Measurements from ENCODE around the gene SELENOT. TPM values are rescaled to one million over a fixed set of nuclear protein-coding genes. Genes with fewer than 3 reads are reported as not detected.
"Not testable (repeated sequence)": the region's sequence is repeated elsewhere in the genome, so short reads cannot be mapped to it uniquely, and the experiment has no call there.

SELENOT gene
- total and polyA plus RNA-seq, 3 donors from 2014 or later = 118 to 190 (median 135) TPM

DNA sequence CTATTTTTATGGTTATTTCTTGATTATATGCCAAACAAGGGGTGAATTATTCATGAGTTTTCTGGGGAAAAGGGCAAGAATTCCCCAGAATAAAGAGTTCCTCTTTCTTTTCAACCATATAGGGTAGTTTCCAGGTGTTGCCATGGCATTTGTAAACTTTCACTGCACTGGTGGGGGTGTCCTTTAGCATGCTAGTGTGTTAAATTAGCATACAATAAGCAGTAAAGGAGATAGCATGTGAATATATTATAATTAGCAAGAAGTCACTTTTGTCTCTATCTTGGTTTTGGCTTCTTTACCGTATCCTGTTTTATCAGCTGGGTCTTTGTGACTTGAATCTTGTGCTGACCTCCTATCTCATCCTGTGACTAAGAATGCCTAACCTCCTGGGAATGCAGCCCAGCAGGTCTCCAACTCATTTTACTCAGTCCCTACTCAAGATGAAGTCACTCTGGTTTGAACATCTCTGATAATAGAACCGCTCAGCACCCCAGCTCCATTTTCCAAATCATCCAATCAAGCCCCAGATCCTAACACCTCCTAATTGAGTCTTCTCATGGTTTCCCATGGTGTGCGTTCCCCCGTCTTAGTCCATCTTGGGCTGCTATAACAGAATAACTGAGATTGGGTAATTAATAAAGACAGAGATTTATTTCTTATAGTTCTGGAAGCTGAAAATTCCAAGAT lies 3.4 kb upstream of the SELENOT start:
- DNase-seq = no peak
- intact Hi-C loops (cut with DNase I; ENCODE audit: low total_unique reads) = no loop called here
- TF ChIP-seq POLR2A (IDR thresholded peaks at IDR 0.05) = no peak
- TF ChIP-seq, protein P1, sequence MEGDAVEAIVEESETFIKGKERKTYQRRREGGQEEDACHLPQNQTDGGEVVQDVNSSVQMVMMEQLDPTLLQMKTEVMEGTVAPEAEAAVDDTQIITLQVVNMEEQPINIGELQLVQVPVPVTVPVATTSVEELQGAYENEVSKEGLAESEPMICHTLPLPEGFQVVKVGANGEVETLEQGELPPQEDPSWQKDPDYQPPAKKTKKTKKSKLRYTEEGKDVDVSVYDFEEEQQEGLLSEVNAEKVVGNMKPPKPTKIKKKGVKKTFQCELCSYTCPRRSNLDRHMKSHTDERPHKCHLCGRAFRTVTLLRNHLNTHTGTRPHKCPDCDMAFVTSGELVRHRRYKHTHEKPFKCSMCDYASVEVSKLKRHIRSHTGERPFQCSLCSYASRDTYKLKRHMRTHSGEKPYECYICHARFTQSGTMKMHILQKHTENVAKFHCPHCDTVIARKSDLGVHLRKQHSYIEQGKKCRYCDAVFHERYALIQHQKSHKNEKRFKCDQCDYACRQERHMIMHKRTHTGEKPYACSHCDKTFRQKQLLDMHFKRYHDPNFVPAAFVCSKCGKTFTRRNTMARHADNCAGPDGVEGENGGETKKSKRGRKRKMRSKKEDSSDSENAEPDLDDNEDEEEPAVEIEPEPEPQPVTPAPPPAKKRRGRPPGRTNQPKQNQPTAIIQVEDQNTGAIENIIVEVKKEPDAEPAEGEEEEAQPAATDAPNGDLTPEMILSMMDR (IDR thresholded peaks at IDR 0.05) = no peak
- Histone ChIP-seq H3K27ac (no peak overlapping the region), H3K9me3 (no peaks in the 10 kb centered on the region), H3K4me1 (peaks cover 13% of the 10 kb centered on the region), H3K4me3 (no peak overlapping the region), H3K27me3 (no peaks in the 10 kb centered on the region), H3K36me3 (ENCODE audit: low read depth, missing control alignments) (no peaks in the 10 kb centered on the region)
- WGBS, 2 donors = 67 to 69% methylated on average over 4 of the region's 4 CpGs

DNA sequence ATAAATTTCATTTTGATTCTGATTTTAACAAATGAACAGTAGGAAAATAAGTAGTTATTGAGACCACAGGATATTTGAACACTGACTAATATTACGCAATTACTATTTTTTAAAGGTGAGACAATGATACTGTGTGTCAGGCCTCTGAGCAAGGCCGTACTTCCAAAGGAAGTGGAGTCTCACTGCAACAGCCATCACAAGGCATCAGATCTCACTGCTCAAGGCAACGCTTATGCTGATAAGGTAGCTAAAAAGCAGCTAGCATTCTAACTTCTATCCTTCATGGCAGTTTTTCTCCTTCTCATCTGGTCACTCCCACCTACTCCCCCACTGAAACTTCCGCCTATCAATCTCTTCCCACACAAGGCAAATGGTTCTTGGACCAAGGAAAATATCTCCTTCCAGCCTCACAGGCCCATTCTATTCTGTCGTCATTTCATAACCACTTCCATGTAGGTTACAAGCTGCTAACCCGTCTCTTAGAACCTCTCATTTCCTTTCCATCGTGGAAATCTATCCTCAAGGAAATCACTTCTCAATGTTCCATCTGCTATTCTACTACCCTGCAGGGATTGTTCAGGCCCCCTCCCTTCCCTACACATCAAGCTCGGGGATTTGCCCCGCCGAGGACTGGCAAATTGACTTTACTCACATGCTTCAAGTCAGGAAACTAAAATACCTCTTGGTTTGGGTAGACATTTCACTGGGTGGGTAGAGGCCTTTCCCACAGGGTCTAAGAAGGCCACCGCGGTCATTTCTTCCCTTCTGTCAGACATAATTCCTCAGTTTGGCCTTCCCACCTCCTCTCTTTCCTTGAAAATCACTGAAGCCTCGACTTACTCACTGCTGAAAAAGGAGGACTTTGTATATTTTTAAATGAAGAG lies 2.2 kb upstream of the SELENOT start:
- H3K27ac ChIP-seq = peak overlapping the region in 1 of 2 donors; percentile 10
- WGBS, 2 donors = 80 to 82% methylated on average over 13 of the region's 13 CpGs
- H3K27me3 ChIP-seq; H3K9me3 ChIP-seq; H3K4me3 ChIP-seq; H3K36me3 ChIP-seq (ENCODE audit: low read depth, missing control alignments); DNase-seq; intact Hi-C loops (cut with DNase I; ENCODE audit: low total_unique reads): not testable (repeated sequence)
- peaks cover 13% of the 10 kb centered on the region for H3K4me1 ChIP-seq

DNA sequence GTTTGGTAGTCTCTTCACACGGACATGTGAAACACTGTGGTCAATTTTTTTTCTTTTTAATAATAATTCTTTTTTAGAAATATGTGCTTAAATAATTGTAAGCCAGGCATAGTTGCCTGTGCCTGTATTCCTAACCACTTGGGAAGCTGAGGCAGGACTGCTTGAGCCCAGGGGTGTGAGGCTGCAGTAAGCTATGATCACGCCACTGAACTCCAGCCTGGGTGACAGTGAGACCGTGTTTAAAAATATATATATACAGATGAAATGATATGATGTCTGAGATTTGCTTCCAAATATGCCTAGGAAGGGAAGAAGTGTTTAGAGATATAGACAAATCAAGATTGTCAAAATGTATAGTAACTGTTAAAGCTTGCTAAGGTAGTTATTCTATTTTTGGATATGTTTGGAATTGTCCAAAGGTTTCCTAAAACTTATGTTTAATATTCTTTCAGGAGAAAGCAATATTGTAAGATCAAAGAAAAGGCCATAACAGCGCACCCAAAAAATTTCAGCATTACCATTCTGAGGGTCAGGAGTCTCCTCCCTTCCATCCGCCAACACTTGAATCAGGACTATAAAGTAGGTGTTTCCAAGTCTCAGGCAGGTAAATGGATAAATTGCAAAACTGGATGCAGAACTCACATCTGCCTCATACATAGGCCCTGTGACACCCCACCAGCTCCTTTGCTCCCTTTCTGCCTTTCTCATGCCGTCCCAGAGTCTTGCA lies 532 bp upstream of the SELENOT start:
- H3K9me3 ChIP-seq = no peaks in the 10 kb centered on the region
- peak overlapping the region; percentile 93 to 98 for H3K27ac ChIP-seq
- peak overlapping the region; percentile 71 to 86 for H3K4me3 ChIP-seq
- TF ChIP-seq, protein P1 (IDR thresholded peaks at IDR 0.05) = no peak
- no peaks in the 10 kb centered on the region for H3K36me3 ChIP-seq (ENCODE audit: low read depth, missing control alignments)
- WGBS, 2 donors = 23 to 28% methylated on average over 6 of the region's 6 CpGs
- peaks cover 13% of the 10 kb centered on the region for H3K4me1 ChIP-seq
- DNase-seq = no peak
- intact Hi-C loops (cut with DNase I; ENCODE audit: low total_unique reads) = no loop called here
- H3K27me3 ChIP-seq = no peaks in the 10 kb centered on the region

DNA sequence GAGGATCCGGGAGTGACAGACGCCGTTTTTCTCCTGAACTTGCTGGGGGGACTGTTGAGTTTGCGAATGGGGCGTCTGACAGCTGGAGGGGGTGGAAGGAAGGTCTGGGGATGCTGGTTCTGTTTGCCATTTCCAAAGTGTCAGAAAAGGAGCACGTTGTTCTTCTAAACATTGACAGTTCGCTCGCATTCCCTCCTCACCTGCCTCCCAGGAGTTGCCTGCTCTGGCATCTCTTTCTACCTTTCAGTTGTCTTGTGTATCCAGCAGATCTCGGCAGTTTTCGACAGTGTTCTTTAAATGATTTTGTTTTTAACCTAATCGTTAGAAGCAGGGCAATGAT lies 829 bp downstream of the SELENOT start:
- Histone ChIP-seq H3K27ac (peak overlapping the region; percentile 93 to 98), H3K36me3 (ENCODE audit: low read depth, missing control alignments) (no peaks in the 10 kb centered on the region), H3K4me3 (peak overlapping the region; percentile 71 to 86), H3K4me1 (peaks cover 13% of the 10 kb centered on the region), H3K27me3 (no peaks in the 10 kb centered on the region), H3K9me3 (no peaks in the 10 kb centered on the region)
- TF ChIP-seq, protein P1 (IDR thresholded peaks at IDR 0.05) = no peak
- no peak for TF ChIP-seq POLR2A (IDR thresholded peaks at IDR 0.05)
- 0% methylated on average over 10 to 11 of the region's 11 CpGs for WGBS, 2 donors
- DNase-seq = peak; percentile 32
- intact Hi-C loops (cut with DNase I; ENCODE audit: low total_unique reads) = no loop called here

DNA sequence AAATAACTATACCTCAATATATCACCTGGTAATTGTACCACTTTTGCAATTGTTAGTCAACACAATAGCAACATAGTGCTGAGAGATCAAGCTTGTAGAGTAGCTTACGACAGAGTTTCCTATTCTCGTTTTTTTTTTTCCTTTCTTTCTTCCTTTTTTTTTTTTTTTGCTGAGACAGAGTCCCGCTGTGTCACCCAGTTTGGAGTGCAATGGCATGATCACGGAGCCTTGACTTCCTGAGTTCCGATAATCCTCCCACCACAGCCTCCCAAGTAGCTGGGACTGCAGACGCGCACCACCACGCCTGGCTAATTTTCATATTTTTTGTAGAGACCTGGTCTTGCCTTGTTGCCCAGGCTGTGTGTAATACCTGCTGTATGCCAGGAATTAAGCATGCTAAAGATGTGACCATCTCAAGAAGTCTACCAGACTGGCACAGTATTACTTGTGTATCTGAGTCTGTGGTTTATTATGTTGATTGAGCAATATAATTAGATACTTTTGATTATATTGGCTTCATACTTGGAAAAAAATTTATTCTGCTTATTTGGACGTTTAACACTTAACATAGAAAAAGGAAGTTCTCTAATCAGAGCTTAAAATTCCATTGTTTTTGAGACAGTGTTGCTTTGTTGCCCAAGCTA lies 3.0 kb downstream of the SELENOT start:
- TF ChIP-seq, protein P1 (IDR thresholded peaks at IDR 0.05) = no peak
- no peak for TF ChIP-seq POLR2A (IDR thresholded peaks at IDR 0.05)
- WGBS, 2 donors = 81 to 84% methylated on average over 9 of the region's 9 CpGs
- Histone ChIP-seq H3K27me3 (no peaks in the 10 kb centered on the region), H3K9me3 (no peaks in the 10 kb centered on the region), H3K27ac (no peak overlapping the region), H3K4me1 (peaks cover 9% of the 10 kb centered on the region), H3K36me3 (ENCODE audit: low read depth, missing control alignments) (no peaks in the 10 kb centered on the region), H3K4me3 (no peak overlapping the region)
- DNase-seq = no peak
- intact Hi-C loops (cut with DNase I; ENCODE audit: low total_unique reads) = no loop called here

Data from testis (tissue), 3 donors.